Umbilical cord (tissue), 2 donors: Measurements from ENCODE around the gene CDH4. TPM values are rescaled to one million over a fixed set of nuclear protein-coding genes. Genes with fewer than 3 reads are reported as not detected.

Source experiments
- DNase-seq: peaks from one replicate; pipeline ENCODE4 v3.0.0-alpha.2; 2015; ENCODE audit warnings: low spot score
- total RNA-seq: library from RNA; depleted of rRNA; stranded (reverse); fragments of >200 nt; gene quantifications from one replicate; pipeline ENCODE4 v1.2.3, GENCODE V29; 2014; ENCODE audit warnings: low replicate concordance; ENCODE audit not compliant: insufficient read depth

CDH4 gene
- total RNA-seq, 1 donor from 2014 or later: 0.48 TPM

DNA sequence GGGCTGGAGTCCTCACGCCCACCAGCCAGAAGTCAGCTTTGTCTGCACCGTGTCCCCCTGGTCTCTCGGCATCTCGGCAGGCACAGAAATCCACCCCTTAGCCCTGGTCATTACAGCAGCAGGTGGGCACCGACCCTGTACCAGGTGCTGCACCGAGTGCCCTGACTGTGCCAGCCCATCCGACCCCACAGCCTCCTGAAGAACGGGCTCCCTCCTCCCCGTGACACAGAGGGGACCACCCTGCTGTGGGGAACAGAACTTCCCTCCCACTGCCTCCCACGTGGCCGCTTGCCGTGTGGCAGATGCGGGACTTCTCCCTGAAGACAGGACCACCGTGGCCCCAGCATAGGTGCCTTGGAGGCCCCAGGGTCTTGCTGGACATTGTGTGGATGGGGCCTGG, 652.4 kb downstream of the CDH4 start:
- no peak for DNase-seq

- no peak for DNase-seq
These were observed 653.9 kb downstream of the CDH4 start for GRCh38 chr20:61905781-61906523.

DNA sequence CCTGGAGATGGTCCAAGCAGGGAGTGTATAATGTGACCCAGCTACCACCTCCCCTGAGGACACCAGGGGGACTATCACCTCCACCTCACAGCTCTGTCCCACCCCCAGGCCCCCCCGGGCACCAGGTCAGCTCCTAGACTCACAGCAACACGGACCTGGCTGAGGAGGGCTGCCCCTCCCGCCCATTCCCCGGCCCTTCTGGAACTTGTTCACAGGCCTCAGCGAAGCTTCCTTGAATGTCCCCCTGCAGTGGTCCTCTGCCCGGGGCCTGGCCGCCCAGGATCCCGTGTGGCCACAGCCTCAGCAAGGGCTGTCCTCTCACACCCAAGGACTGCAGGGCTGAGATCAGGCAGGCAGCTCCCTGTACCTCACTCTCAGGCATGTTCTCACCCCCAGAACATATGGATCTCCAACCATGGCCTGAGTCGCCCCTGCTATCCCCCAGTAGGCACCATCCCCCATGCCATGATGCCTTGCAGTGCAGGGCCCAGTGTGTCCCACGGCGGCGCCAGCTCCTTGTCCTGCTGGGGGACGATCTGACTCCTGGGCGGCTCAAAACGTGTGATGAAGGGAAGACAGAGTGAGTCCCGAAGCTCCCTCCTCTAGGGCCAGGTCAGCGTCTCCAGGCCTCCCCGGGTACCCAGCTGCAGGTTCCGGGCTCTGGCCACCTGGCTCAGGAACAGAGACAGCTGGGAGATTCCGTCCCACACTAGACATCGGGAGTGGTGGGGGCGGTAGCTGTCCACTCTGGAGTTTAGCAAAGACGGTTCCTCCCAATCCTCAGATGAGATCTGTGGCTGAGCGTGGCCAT, 655.2 kb downstream of the CDH4 start:
- no peak for DNase-seq

DNA sequence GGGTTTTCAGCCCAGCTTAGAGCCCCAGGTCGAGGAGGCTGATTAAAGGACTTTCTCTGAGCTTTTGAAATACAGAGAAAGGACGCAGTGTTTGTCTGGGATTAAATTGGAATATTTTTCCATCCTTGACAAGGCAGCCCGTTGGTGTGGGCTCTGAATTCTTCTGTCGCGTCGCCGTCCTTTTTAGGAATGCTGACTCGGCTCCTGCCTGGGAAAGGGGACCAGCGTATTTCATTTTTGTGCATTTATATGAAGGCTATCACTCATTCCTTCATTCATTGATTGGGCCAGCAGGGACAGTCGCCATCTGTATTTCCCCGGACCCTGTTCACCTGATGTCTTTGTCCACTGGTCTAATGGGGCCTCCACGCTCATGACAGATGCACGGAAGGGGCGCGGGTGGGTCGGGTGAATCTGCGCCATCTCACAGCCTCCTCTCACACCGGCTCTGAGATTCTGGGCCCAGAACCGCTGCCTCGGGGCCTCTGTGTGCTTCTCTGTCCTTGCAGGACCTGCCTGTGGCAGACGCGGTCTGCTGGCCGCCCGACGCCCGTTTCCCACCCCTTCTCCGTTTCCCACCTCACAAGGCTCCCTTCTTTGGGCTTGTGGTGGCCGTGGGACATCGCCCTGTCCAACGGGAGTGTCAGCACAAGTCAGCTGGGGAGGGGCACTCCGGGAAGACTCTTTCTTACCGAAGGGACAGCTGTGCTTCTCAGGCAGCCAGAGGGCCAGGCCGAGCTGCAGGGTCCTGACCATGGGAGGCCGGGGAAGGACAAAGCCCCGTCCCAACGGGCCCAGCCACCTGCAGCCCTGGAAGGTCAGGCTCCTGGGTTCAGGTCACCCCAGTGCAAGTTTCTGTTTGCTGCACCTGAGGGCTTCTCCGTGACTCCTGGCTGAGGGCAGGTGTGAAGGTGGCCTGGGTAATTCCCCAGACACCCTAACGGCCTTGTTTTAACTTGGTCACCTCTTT, 656.3 kb downstream of the CDH4 start:
- DNase-seq: no peak

- no peak for DNase-seq
These were observed 657.0 kb downstream of the CDH4 start for GRCh38 chr20:61909028-61909427.

DNA sequence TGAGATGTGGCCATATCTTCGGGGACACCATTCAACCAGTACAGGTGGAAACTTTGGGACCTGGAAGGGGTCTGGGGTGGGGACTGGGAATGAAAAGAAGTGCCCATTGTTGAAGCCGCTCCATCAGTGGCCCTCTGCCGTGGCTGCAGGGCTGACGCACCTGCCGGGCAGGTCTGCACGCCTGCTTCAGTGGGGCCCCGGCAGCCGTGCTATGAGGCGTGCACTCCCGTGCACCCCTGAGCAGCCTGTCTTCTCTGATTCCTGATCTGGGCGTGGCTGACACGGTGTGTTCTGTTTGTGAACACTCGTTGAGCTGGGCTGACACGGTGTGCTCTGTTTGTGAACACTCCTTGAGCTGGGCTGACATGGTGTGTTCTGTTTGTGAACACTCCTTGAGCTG, 657.8 kb downstream of the CDH4 start:
- DNase-seq: no peak

- DNase-seq: no peak
These were observed 659.8 kb downstream of the CDH4 start for GRCh38 chr20:61911824-61912223.

DNA sequence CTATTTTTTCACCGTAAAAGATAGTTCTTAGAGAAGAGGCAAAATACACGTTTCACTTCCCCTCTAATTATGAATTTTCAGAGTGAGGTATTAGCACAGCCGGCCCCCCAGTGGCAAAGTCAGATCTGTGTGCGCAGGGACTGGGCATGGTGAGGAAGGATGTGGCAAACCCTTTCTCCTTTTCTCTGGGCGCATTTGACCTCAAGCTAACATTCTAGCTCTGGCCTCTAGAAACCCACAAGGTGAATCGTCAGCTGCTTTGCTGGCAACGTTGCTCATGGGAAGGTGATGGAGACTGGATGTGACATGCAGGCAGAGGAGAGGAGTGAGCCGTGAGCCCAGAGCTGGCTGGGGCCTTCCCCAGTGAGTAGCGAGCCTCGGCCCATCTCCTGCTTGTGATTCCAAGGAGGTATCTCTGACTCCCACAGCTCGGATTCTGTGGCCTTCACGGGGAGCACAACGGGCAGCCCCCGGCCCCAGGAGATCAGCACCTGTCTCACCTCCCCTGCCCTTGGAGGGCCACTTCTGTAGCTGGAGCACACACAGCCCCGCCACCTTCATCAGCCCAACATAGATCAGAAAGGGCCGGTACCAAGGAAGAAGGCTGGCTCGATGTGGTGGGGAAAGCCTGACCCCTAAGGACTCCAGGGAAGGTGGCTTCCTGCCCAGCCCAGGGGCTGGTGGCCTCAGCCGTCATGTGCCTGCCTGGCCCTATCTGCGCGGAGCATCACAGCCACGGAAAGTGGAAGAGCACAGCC, 660.8 kb downstream of the CDH4 start:
- no peak for DNase-seq

- no peak for DNase-seq
These were observed 661.6 kb downstream of the CDH4 start for GRCh38 chr20:61913423-61914225.

DNA sequence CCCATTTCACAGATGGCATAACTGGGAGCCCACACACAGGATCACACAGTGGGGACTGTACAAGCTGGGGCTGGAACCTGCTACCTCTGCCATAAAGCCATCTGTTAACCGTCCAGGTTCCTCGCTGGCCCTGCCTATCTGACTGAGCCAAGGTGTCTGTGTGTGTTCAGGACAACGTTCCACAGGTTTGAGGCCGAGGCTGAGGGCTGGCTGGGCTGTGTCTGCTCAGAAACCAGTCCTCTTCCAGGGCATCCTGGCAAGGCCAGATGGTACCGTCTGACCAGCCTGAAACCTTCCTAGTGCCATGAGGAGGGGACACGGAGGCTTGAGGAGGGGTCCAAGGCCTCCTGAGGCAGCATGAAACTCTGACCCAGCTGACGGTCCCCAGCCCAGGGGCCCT, 663.0 kb downstream of the CDH4 start:
- DNase-seq: no peak

- no peak for DNase-seq
These were observed 664.3 kb downstream of the CDH4 start for GRCh38 chr20:61916318-61916891.

DNA sequence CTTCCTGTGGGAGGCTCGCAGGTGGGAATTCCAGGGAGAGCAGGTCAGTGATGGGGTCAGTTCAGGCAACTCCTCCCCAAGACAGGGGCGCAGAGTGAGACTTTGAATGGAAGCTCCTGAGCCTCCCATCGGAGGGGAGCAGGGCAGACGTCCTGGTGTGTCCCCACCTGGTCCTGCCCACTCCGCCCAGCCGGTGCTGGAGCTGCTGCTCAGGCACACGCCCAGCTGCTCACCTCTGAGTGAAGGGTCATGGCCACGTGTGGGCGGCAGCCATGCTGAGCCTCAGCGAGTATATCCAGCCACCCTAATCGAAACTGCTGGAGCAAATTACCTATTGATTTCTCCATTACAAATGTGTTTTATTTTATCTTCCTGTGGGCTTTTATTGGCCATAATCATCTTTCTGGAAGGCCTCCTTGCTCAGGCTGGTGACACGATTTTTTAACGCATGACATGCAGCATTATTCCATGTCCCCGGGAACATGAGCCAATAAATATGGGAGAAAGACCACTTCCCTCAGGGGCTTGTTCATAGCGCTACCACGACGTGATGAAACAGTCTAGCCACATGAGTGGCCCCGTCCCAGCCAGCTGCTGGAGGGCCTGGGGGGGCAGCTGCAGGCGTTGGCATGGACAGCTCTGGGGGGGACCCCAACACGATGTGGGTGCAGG, 665.5 kb downstream of the CDH4 start:
- DNase-seq: no peak

DNA sequence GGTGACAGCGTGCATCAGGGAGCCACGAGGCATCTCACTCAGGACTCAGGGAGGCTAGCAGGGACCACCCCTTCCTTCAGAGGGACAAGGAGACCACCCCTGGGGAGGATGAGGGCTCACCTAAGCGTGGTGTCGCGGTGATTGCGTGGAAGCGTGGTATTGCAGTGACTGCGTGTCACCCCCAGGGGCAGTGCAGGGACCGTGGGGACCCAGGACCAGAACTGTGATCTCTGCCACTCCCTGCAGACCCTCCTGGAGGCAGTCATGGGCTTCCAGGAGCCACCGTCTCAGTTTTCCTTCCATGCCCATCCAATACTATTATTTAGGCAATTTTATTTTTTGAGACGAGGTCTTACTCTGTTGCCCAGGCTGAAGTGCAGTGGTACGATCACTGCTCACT, 666.5 kb downstream of the CDH4 start:
- no peak for DNase-seq

- no peak for DNase-seq
These were observed 667.2 kb downstream of the CDH4 start for GRCh38 chr20:61919239-61919638.

- DNase-seq: no peak
These were observed 667.8 kb downstream of the CDH4 start for GRCh38 chr20:61919675-61920365.

DNA sequence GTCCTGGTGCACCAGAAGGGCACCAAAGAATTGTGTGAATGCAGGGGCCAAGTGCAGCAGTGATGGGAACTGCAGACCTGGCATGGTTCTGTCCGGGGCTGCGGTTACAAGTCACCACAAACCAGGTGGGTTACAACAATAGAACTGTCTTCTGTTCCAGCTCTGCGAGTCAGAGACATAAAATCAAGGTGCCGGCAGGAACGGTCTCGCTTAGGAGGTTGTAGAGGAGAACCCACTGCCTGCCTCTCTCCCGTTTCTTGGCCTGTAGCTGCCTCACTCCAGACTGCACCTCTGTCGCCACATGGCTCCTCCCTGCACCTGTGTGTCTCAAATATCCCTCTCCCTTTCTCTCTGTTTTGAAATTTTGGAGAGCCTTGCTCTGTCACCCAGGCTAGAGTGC, 670.4 kb downstream of the CDH4 start:
- no peak for DNase-seq

DNA sequence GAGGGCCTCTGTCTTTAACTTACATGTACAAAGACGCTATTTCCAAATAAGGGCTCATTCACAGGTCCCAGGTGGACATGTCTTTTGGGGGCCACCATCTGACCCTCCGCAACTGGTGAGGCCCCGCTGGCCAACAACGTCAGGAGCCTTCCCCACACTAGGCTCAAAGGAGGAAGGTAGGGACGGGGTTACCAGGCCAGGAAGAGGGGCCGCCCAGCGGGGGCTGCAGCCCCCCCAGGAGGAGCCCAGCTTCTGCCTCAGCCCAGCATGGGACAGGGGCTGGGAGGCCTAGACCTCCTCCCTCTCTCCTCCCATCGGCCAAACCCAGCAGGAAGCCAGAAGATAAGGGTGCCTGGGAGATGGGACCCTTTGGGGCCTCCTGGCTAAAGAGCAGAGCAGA, 670.9 kb downstream of the CDH4 start:
- DNase-seq: no peak

DNA sequence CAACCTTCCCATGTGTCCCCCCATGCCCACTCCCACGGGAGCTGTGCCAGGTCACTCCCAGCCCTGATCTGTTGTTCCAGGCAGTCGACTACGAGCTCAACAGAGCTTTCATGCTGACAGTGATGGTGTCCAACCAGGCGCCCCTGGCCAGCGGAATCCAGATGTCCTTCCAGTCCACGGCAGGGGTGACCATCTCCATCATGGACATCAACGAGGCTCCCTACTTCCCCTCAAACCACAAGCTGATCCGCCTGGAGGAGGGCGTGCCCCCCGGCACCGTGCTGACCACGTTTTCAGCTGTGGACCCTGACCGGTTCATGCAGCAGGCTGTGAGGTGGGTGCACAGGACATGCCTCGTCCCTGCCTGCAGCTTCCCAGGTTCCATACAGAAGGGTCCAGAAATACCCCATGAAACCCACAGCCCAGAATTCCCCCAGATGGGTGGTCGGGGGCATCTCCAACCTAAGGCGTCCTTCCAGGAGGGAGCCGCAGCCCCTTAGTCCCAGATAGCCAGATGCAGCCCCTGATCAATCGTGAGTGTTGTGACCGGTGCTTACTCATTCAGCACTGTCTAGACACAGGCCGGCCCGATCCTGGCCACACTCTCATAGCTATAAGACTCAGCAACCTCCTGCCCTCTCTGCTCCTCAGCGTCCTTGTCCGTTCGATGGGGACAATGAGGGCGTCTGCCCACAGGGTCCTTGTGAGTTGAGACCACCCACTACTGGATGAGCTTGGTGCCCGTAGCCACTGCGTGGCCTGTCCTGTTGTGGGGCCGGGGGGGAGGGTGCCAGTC, 671.5 kb downstream of the CDH4 start:
- DNase-seq: no peak
